Measurements from ENCODE around the gene GPATCH1. TPM values are rescaled to one million over a fixed set of nuclear protein-coding genes. Genes with fewer than 3 reads are reported as not detected.

Gene GPATCH1
- total RNA-seq, 1 experiment from 2014 or later = 7.8 TPM

DNA sequence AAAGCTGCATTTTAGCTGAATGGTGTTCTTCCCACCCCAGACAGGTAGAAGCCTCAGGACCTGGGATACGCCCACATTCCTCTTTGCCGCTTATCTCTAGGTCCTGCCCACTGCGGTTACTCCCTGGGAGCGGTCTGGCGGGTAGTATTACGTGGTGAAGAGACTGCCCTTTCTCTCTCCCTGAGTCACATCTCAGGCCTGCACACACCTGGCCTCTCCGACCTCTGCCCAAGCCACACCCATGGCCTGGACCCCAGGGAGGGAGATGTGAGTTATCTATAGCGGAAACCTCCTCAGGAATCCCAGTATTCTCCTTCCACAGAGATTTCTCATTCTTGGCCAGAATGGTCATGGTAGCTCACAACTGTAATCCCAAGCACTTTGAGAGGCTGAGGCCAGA, 33.6 kb upstream of the GPATCH1 start (continued):
- TF ChIP-seq, protein P1, sequence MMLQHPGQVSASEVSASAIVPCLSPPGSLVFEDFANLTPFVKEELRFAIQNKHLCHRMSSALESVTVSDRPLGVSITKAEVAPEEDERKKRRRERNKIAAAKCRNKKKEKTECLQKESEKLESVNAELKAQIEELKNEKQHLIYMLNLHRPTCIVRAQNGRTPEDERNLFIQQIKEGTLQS (IDR thresholded peaks at IDR 0.05) = no peak

DNA sequence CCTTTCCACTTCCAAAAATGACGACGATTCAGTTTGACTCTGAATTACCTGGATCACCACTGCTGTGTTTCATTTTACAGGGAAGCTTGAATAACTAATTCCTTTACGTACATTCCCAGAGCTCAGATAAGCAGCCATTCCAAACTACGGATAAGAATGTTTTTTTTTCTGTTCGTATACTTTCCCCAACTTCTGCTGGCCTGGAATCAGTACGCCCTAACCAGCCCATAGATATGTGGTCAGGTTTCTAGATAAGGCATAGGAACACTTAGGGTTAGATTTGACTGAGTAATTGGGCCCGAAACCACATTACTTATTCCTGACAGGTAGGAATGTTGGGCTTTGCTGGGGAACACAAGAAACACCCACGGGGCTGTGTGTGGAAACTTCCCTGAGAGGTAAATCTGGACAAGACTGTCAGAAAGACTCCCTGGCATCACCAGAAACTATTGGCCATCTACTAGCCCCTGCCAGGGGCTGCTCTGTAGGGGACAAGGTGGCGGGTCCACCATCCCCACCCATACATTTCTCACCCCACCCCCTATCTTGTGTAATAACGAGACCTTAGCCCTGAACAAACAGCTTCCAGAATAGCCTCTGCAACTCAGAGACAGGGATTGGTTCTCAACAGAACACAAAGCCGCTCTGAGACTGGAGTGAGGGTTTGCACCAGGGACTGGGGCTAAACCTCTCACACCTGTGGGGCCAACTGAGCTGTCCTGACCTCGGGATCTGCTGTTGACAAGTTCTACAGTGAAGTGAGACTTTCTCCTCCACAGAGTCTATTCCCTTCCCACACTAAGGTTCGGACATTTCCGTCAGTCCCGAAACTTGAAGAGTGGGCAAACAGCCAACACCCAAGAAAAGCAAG, 31.9 kb upstream of the GPATCH1 start:
- no TSS peak for BruUV-seq (replicated peaks)
- Histone ChIP-seq H4K20me1 (ENCODE audit: insufficient read depth) (no peaks in the 10 kb centered on the region; the same call in 1 of the 2 replicates), H3K36me3 (ENCODE audit: control insufficient read depth in 1 of 2, insufficient read depth in 2 of 2, low read length in 2 of 2) (peaks cover 3% of the 10 kb centered on the region in 2 experiments; a peak in 3 of 4 replicates), H3K9me3 (ENCODE audit: control insufficient read depth in 1 of 2, insufficient read depth in 1 of 2, low read depth in 1 of 2, low read length in 2 of 2) (no peaks in the 10 kb centered on the region), H3K4me2 (ENCODE audit: low read length) (peak overlapping the region; percentile 62), H3K9ac (ENCODE audit: low read length) (peak overlapping the region; percentile 55), H3K27ac (ENCODE audit: low read depth, low read length) (peak overlapping the region; percentile 56), H3K27me3 (ENCODE audit: insufficient read depth, low read length) (no peaks in the 10 kb centered on the region), H3K4me1 (ENCODE audit: control insufficient read depth in 1 of 2, insufficient read depth in 2 of 2, low read length in 2 of 2) (peaks cover 63 to 81% of the 10 kb centered on the region in 2 experiments), H3K4me3 (replicated peaks in 1 of 2; ENCODE audit: low read depth in 1 of 2, low read length in 2 of 2) (no peak overlapping the region), H3K79me2 (ENCODE audit: insufficient read depth, low read length) (peaks cover 91% of the 10 kb centered on the region), H2AFZ (ENCODE audit: low read depth, low read length, poor library complexity, severe bottlenecking) (no peak overlapping the region), H3K9me2 (ENCODE audit: insufficient read depth) (no peaks in the 10 kb centered on the region)
- CTCF ChIA-PET = no interaction called here
- TF ChIP-seq YY1 (IDR thresholded peaks at IDR 0.05; ENCODE audit: extremely low read depth, insufficient replicate concordance, low read depth, low read length) (no peak), CEBPB (IDR thresholded peaks at IDR 0.05; ENCODE audit: low read depth) (no peak), ZFX (IDR thresholded peaks at IDR 0.05) (no peak), TCF7L2 (IDR thresholded peaks at IDR 0.05; ENCODE audit: borderline replicate concordance, extremely low read depth, insufficient read depth, insufficient read length) (no peak), ZNF274 (IDR thresholded peaks at IDR 0.05; ENCODE audit: low read depth, low read length) (no peak), SP1 (IDR thresholded peaks at IDR 0.05; ENCODE audit: low read depth) (no peak), EGR1 (IDR thresholded peaks at IDR 0.05; ENCODE audit: low read depth) (no peak), JUND (IDR thresholded peaks at IDR 0.05) (no peak)
- TF ChIP-seq, protein P2, sequence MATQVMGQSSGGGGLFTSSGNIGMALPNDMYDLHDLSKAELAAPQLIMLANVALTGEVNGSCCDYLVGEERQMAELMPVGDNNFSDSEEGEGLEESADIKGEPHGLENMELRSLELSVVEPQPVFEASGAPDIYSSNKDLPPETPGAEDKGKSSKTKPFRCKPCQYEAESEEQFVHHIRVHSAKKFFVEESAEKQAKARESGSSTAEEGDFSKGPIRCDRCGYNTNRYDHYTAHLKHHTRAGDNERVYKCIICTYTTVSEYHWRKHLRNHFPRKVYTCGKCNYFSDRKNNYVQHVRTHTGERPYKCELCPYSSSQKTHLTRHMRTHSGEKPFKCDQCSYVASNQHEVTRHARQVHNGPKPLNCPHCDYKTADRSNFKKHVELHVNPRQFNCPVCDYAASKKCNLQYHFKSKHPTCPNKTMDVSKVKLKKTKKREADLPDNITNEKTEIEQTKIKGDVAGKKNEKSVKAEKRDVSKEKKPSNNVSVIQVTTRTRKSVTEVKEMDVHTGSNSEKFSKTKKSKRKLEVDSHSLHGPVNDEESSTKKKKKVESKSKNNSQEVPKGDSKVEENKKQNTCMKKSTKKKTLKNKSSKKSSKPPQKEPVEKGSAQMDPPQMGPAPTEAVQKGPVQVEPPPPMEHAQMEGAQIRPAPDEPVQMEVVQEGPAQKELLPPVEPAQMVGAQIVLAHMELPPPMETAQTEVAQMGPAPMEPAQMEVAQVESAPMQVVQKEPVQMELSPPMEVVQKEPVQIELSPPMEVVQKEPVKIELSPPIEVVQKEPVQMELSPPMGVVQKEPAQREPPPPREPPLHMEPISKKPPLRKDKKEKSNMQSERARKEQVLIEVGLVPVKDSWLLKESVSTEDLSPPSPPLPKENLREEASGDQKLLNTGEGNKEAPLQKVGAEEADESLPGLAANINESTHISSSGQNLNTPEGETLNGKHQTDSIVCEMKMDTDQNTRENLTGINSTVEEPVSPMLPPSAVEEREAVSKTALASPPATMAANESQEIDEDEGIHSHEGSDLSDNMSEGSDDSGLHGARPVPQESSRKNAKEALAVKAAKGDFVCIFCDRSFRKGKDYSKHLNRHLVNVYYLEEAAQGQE (IDR thresholded peaks at IDR 0.05; ENCODE audit: low read depth) = no peak
- TF ChIP-seq, protein P3, sequence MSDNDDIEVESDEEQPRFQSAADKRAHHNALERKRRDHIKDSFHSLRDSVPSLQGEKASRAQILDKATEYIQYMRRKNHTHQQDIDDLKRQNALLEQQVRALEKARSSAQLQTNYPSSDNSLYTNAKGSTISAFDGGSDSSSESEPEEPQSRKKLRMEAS (IDR thresholded peaks at IDR 0.05) = no peak
- TF ChIP-seq, protein P1 (IDR thresholded peaks at IDR 0.05) = no peak
- ATAC-seq = no peak
- intact Hi-C loops (cut with micrococcal nuclease) = no loop called here
- no peak for DNase-seq (ENCODE audit: low read depth, low spot score)
- RAD21 ChIA-PET (ENCODE audit: low non-redundant PET in 1 of 2, low total read pairs in 2 of 2, uncharacterized antibody in 2 of 2, unreplicated experiment in 2 of 2) = no interaction called here
- POLR2A ChIA-PET = interaction anchor here (1.4 kb wide), 1 partner anchor 16 kb away, joined by 3 read pairs; no protein-coding TSS in a partner anchor
